Measurements from ENCODE around the gene PFKFB1.

Gene PFKFB1

GRCh38 chrX:54922547-54922946, 71.4 kb downstream of the PFKFB1 start:
- DNase-seq (no peak), ATAC-seq (no peak)

GRCh38 chrX:54921427-54922021, 72.5 kb downstream of the PFKFB1 start:
- DNase-seq (peak; percentile 54), ATAC-seq (peak; percentile 49)

GRCh38 chrX:54920610-54921426, 73.2 kb downstream of the PFKFB1 start, which contains the start of gene TRO:
TRO (plus strand) TSS chrX:54920824; CDS start chrX:54922247, 1,423 bp downstream.
- no peak for ATAC-seq
- DNase-seq = peak; percentile 9

GRCh38 chrX:54909941-54910340, 84.0 kb downstream of the PFKFB1 start:
- ATAC-seq (no peak), DNase-seq (no peak)

GRCh38 chrX:54894159-54894558, 99.8 kb downstream of the PFKFB1 start:
- ATAC-seq (no peak), DNase-seq (no peak)

- DNase-seq (peak; percentile 7), ATAC-seq (peak; percentile 55)
Observed at GRCh38 chrX:54891573-54891972, 102.4 kb downstream of the PFKFB1 start.

- ATAC-seq = no peak
- DNase-seq = no peak
Observed at GRCh38 chrX:54885740-54886139, 108.2 kb downstream of the PFKFB1 start.
